ENCODE measurements around the gene CD74. TPM values are rescaled to one million over a fixed set of nuclear protein-coding genes. Genes with fewer than 3 reads are reported as not detected.

The CD74 gene
- total and polyA plus RNA-seq, 2 of the 4 experiments (the other 2 are of a cell fraction), result 0.18 to 1.1 TPM

GRCh38 chr5:150406723-150407095, 6.0 kb downstream of the CD74 start:
- Histone ChIP-seq H3K4ac (ENCODE audit: low read depth, low read length) (no peak overlapping the region), H3K27me3 (ENCODE audit: control insufficient read depth, insufficient read depth, low read length) (no peaks in the 10 kb centered on the region), H3K56ac (ENCODE audit: extremely low read depth, insufficient read depth, low read length) (no peak overlapping the region), H3K79me1 (ENCODE audit: low read depth in 1 of 2, low read length in 2 of 2) (no peaks in the 10 kb centered on the region), H3K18ac (ENCODE audit: low read depth, low read length) (no peak overlapping the region), H3K23ac (ENCODE audit: low read depth, low read length) (no peak overlapping the region), H4K20me1 (ENCODE audit: insufficient read depth, low read length) (no peaks in the 10 kb centered on the region), H4K91ac (ENCODE audit: insufficient read depth, low read depth, low read length) (no peak overlapping the region), H2BK120ac (ENCODE audit: low read depth, low read length) (no peak overlapping the region), H3K9me3 (ENCODE audit: control insufficient read depth, insufficient read depth, low read length) (no peaks in the 10 kb centered on the region), H2AK5ac (ENCODE audit: low read depth, low read length) (no peak overlapping the region), H2AK9ac (replicated peaks; ENCODE audit: low read depth, low read length, poor library complexity) (no peak overlapping the region), H4K5ac (ENCODE audit: low read depth, low read length) (no peak overlapping the region), H3K36me3 (ENCODE audit: control insufficient read depth, insufficient read depth, low read length) (peaks cover 4% of the 10 kb centered on the region; the same call in 1 of the 2 replicates), H3K4me1 (ENCODE audit: control insufficient read depth, insufficient read depth, low read length) (no peaks in the 10 kb centered on the region), H2AFZ (replicated peaks; ENCODE audit: low read length, poor library complexity) (no peak overlapping the region), H2BK5ac (ENCODE audit: low read depth, low read length, poor library complexity, severe bottlenecking) (no peak overlapping the region), H3K14ac (replicated peaks; ENCODE audit: low read depth, low read length) (no peak overlapping the region), H3K9me1 (ENCODE audit: insufficient read depth, low read length) (peaks cover 14% of the 10 kb centered on the region), H3K27ac (ENCODE audit: insufficient read depth, low read length) (no peak overlapping the region), H3K9ac (ENCODE audit: low read depth, low read length) (no peak overlapping the region), H3K4me3 (ENCODE audit: insufficient read depth, low read depth, low read length) (no peak overlapping the region), H4K8ac (ENCODE audit: low read depth in 2 of 2, low read length in 2 of 2) (no peak overlapping the region), H2BK20ac (ENCODE audit: low read depth, low read length) (no peak overlapping the region), H2BK15ac (ENCODE audit: low read depth, low read length) (no peak overlapping the region), H3K4me2 (ENCODE audit: low read depth, low read length) (no peak overlapping the region)
- in situ Hi-C loops (cut with MboI; ENCODE audit: low sequenced_read_pairs), result no loop called here
- DNase-seq (no peak), ATAC-seq (ENCODE audit: low read depth) (no peak)
- POLR2A ChIA-PET (ENCODE audit: unreplicated experiment), result no interaction called here
- CTCF ChIA-PET, result no interaction called here
- BruUV-seq (replicated peaks), result no TSS peak
- dilution Hi-C loops (cut with HindIII; ENCODE audit: low sequenced_read_pairs, unreplicated experiment), result no loop called here
- 72% methylated on average over 6 of the region's 10 CpGs; no CpG with 5 or more reads in 1 of the 2 experiments for WGBS, 2 experiments (ENCODE audit: extremely low coverage in 2 of 2, insufficient read length in 1 of 2)
- TF ChIP-seq FOS (IDR thresholded peaks at IDR 0.05; ENCODE audit: low read depth, low read length), result no peak
- no peak for TF ChIP-seq CHD1 (IDR thresholded peaks at IDR 0.05; ENCODE audit: low read depth, low read length)
- no peak for TF ChIP-seq POLR2A (IDR thresholded peaks at IDR 0.05; ENCODE audit: low read depth, low read length)
- TF ChIP-seq SMC3 (IDR thresholded peaks at IDR 0.05; ENCODE audit: low read depth, low read length), result no peak
- TF ChIP-seq CTCF (conservative IDR thresholded peaks at IDR 0.05; ENCODE audit: low read depth, low read length), result no peak
- TF ChIP-seq BHLHE40 (IDR thresholded peaks at IDR 0.05; ENCODE audit: low read depth, low read length), result no peak
- TF ChIP-seq RFX5 (IDR thresholded peaks at IDR 0.05; ENCODE audit: low read depth, low read length), result no peak
- TF ChIP-seq RAD21 (IDR thresholded peaks at IDR 0.05; ENCODE audit: low read length), result no peak
- TF ChIP-seq MAFK (IDR thresholded peaks at IDR 0.05; ENCODE audit: low read depth, low read length), result no peak
- no peak for TF ChIP-seq MXI1 (IDR thresholded peaks at IDR 0.05; ENCODE audit: borderline replicate concordance, low read depth, low read length)
- TF ChIP-seq CEBPB (IDR thresholded peaks at IDR 0.05; ENCODE audit: low read depth, low read length), result no peak
- TF ChIP-seq USF2 (IDR thresholded peaks at IDR 0.05; ENCODE audit: low read depth, low read length), result no peak
- TF ChIP-seq RCOR1 (IDR thresholded peaks at IDR 0.05; ENCODE audit: insufficient replicate concordance, low read length), result no peak
- TF ChIP-seq ELK1 (IDR thresholded peaks at IDR 0.05; ENCODE audit: borderline replicate concordance, low read depth, low read length), result no peak
- no peak for TF ChIP-seq MAZ (IDR thresholded peaks at IDR 0.05; ENCODE audit: borderline replicate concordance, low read depth, low read length)
- no peak for TF ChIP-seq NFE2L2 (IDR thresholded peaks at IDR 0.05; ENCODE audit: low read depth, low read length)
- intact Hi-C loops (cut with micrococcal nuclease), result no loop called here
